Uterus (tissue), 2 donors: ENCODE data around the gene IRF7.

Experiments used
- POLR2A ChIP-seq, 2 donors: fragments of 450-650 bp; IDR thresholded peaks; one replicate each; pipeline ENCODE4 v1.6.1; 2016; ENCODE audit warnings: antibody characterized with exemption in 2 of 2, mild to moderate bottlenecking in 1 of 2, moderate library complexity in 1 of 2
- TF ChIP-seq, protein P1 (sequence below), 4 experiments: fragments of 200-600 bp in 2 of 4; fragments of 450-650 bp in 2 of 4; sonication (generic) in 2 of 4; IDR thresholded peaks; one replicate each; pipeline ENCODE4 v1.5.1; 2016 to 2019; ENCODE audit warnings: antibody characterized with exemption in 4 of 4, mild to moderate bottlenecking in 2 of 4, moderate library complexity in 1 of 4

DNA sequence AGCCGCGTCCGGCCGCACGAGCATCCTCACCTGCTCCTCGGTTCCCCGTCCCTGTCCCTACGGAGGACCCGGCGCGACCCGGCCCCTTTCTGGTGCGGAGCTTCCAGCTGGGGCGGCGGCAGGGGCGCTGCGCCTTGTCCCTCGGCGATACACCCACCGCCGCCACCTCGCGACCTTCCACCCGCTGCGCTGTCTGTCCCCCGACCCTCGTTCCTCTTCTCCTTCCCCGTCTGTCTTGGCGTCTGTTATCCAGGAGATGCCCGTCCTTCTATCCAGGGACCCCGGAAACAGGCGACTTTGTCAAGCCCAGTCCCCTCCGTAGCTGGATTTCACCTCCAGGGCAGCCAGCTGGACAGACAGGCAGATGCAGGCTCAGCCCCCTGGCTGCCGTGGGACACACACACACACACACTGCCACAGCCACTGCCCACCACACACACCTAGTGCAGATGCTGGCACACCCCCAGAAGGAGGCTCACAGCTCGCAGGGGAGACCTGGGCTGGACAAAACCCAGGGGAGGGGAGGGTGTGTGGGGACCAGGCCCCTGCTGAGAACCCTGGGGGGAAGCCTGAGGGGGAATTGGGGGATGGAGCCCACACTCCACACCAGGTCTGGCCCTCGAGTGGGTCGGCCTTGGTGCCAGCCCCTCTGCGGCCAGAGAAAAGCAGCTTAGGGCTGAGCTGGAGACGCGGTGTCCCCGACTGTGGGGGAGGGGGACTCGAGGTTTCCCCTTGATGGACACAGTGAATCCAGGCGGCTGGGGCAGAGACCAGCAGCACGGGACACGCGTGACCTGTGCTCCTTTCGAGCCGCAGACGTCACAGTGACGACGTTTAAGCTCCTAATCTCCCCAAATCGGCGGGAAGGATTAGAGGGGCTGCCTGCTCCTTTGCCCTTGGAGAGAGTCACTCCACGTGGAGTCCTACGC is 22.1 kb upstream of the IRF7 start:
- TF ChIP-seq, protein P1, sequence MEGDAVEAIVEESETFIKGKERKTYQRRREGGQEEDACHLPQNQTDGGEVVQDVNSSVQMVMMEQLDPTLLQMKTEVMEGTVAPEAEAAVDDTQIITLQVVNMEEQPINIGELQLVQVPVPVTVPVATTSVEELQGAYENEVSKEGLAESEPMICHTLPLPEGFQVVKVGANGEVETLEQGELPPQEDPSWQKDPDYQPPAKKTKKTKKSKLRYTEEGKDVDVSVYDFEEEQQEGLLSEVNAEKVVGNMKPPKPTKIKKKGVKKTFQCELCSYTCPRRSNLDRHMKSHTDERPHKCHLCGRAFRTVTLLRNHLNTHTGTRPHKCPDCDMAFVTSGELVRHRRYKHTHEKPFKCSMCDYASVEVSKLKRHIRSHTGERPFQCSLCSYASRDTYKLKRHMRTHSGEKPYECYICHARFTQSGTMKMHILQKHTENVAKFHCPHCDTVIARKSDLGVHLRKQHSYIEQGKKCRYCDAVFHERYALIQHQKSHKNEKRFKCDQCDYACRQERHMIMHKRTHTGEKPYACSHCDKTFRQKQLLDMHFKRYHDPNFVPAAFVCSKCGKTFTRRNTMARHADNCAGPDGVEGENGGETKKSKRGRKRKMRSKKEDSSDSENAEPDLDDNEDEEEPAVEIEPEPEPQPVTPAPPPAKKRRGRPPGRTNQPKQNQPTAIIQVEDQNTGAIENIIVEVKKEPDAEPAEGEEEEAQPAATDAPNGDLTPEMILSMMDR (IDR thresholded peaks at IDR 0.05): no peak
- no peak for TF ChIP-seq POLR2A (IDR thresholded peaks at IDR 0.05)
